Stomach (tissue), 9 donors: ENCODE data around the gene CERS6. TPM values are rescaled to one million over a fixed set of nuclear protein-coding genes. Genes with fewer than 3 reads are reported as not detected.

Experiments used
- DNase-seq, 2 donors: peaks; one replicate each; pipeline versions ENCODE4 v3.0.0 to v3.0.0-alpha.2; 2013 to 2019
- H3K27ac ChIP-seq, 5 donors: fragments of 200-600 bp in 4 of 5; sonication (generic) in 4 of 5; one replicate each; pipeline ENCODE4 v1.5.1; 2013 to 2019; ENCODE audit warnings: mild to moderate bottlenecking in 1 of 5, moderate library complexity in 1 of 5
- H3K27me3 ChIP-seq, 3 donors: fragments of 200-600 bp; sonication (generic); one replicate each; pipeline ENCODE4 v1.5.1; 2017 to 2019; ENCODE audit warnings: mixed run types in 1 of 3
- H3K36me3 ChIP-seq, 4 donors: fragments of 200-600 bp; sonication (generic); 1 replicate in 3 of 4; 2 replicates in 1 of 4; pipeline ENCODE4 v1.5.1; 2016 to 2019
- H3K4me1 ChIP-seq, 4 donors: fragments of 200-600 bp; sonication (generic); one replicate each; pipeline ENCODE4 v1.5.1; 2016 to 2019
- H3K4me3 ChIP-seq, 4 donors: fragments of 200-600 bp; sonication (generic) in 3 of 4; one replicate each; pipeline ENCODE4 v1.5.1; 2016 to 2019; ENCODE audit warnings: mild to moderate bottlenecking in 1 of 4
- H3K9me3 ChIP-seq, 4 donors: fragments of 200-600 bp; sonication (generic); one replicate each; pipeline ENCODE4 v1.5.1; 2016 to 2019
- EP300 ChIP-seq: sonication (generic); formaldehyde crosslinking; IDR thresholded peaks from one replicate; pipeline ENCODE4 v1.6.1; 2017; ENCODE audit warnings: antibody characterized with exemption
- POLR2A ChIP-seq, 4 donors: fragments of 450-650 bp; IDR thresholded peaks; one replicate each; pipeline ENCODE4 v1.6.1; 2016; ENCODE audit warnings: antibody characterized with exemption in 4 of 4, control low read depth in 2 of 4, mild to moderate bottlenecking in 1 of 4, moderate library complexity in 1 of 4
- POLR2AphosphoS5 ChIP-seq, 3 donors: sonication (generic); formaldehyde crosslinking; IDR thresholded peaks; one replicate each; pipeline ENCODE4 v1.6.1; 2016; ENCODE audit warnings: antibody characterized with exemption in 3 of 3
- WGBS, 5 donors: extraction: QIAGEN DNeasy Blood & Tissue Kit in 3 of 5; methylation state at CpG; one replicate each; pipeline versions ENCODE4 v1.1.5 to v1.1.7; 2013 to 2018; 5-methylcytosine and 5-hydroxymethylcytosine counted together
- intact Hi-C: fragments of 100-400 bp; cut with DNase I; formaldehyde crosslinking; loops from one replicate; pipeline ENCODE4 v1.15.1; 2023; ENCODE audit warnings: low total_unique reads
- polyA plus RNA-seq, 3 donors: library from polyadenylated mRNA; stranded (reverse); fragments of 200-250 nt; gene quantifications; one replicate each; pipeline ENCODE4 v1.2.3, GENCODE V29; 2013
- total RNA-seq, 5 donors: library from RNA; depleted of rRNA; stranded (reverse); fragments of >200 nt; gene quantifications; one replicate each; pipeline versions ENCODE4 v1.1.0 to v1.2.3, GENCODE V29; 2014 to 2016
- TF ChIP-seq, protein P1 (sequence below), 7 experiments: fragments of 450-650 bp in 4 of 7; fragments of 200-600 bp in 3 of 7; sonication (generic) in 3 of 7; IDR thresholded peaks; one replicate each; pipeline ENCODE4 v1.5.1; 2016 to 2019; ENCODE audit warnings: antibody characterized with exemption in 7 of 7, control low read depth in 2 of 7, mild to moderate bottlenecking in 1 of 7
- donor health status: healthy with polysubstance abuse.
- donor health status: Bipolar disorder and iron deficiency.
- donor health status: healthy.

CERS6 gene
- total and polyA plus RNA-seq, 8 donors: 4.0 to 102 (median 53.2) TPM

- WGBS, 5 donors: 39 to 64% (median 45%) methylated on average over 5 of the region's 5 CpGs
- DNase-seq: peak in 1 of 2 donors; percentile 10
- H3K27me3 ChIP-seq: no peaks in the 10 kb centered on the region
- no peaks in the 10 kb centered on the region for H3K9me3 ChIP-seq
- peak overlapping the region in 4 of 5 donors; percentile 50 to 67 (median 58) for H3K27ac ChIP-seq
- peaks cover 4 to 48% (median 32%) of the 10 kb centered on the region in 4 donors for H3K4me1 ChIP-seq
- no peak overlapping the region for H3K4me3 ChIP-seq
- intact Hi-C loops: no loop called here
- TF ChIP-seq POLR2A (IDR thresholded peaks at IDR 0.05): no peak
- TF ChIP-seq POLR2AphosphoS5 (IDR thresholded peaks at IDR 0.05): no peak
- TF ChIP-seq, protein P1, sequence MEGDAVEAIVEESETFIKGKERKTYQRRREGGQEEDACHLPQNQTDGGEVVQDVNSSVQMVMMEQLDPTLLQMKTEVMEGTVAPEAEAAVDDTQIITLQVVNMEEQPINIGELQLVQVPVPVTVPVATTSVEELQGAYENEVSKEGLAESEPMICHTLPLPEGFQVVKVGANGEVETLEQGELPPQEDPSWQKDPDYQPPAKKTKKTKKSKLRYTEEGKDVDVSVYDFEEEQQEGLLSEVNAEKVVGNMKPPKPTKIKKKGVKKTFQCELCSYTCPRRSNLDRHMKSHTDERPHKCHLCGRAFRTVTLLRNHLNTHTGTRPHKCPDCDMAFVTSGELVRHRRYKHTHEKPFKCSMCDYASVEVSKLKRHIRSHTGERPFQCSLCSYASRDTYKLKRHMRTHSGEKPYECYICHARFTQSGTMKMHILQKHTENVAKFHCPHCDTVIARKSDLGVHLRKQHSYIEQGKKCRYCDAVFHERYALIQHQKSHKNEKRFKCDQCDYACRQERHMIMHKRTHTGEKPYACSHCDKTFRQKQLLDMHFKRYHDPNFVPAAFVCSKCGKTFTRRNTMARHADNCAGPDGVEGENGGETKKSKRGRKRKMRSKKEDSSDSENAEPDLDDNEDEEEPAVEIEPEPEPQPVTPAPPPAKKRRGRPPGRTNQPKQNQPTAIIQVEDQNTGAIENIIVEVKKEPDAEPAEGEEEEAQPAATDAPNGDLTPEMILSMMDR (IDR thresholded peaks at IDR 0.05): no peak
- no peak for TF ChIP-seq EP300
- peaks cover 0 to 7% (median 4%) of the 10 kb centered on the region in 4 donors for H3K36me3 ChIP-seq
Observed at GRCh38 chr2:168700615-168701245, 244.7 kb downstream of the CERS6 start.

DNA sequence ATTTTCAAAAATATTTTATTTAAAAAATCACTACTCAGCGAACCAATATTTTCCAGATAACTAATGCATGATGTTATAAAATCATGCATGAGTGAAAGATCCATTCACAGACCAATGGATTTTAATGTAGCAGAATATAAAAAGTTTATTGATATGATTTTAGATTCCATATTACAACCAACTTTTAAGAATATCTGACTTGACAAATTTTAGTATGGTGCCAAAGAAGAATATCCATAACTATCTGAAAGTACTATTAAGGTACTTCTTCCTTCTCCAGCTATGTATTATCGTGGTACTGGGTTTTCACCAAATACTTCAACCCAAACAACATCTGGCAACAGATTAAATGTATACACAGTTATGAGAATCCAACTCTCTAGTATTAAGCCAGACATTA lies 246.5 kb downstream of the CERS6 start:
- TF ChIP-seq POLR2A (IDR thresholded peaks at IDR 0.05) (no peak), EP300 (no peak), POLR2AphosphoS5 (IDR thresholded peaks at IDR 0.05) (no peak)
- TF ChIP-seq, protein P1 (IDR thresholded peaks at IDR 0.05): no peak
- Histone ChIP-seq H3K36me3 (no peaks in the 10 kb centered on the region), H3K27ac (no peak overlapping the region), H3K4me1 (peaks cover 4 to 59% (median 44%) of the 10 kb centered on the region in 4 donors), H3K9me3 (no peaks in the 10 kb centered on the region), H3K4me3 (no peak overlapping the region), H3K27me3 (no peaks in the 10 kb centered on the region)
- DNase-seq: no peak
- intact Hi-C loops: no loop called here
- WGBS, 5 donors: 93 to 96% (median 94%) methylated on average over 2 of the region's 2 CpGs

GRCh38 chr2:168703926-168704325 lies 247.9 kb downstream of the CERS6 start:
- DNase-seq: no peak
- WGBS, 5 donors: 88 to 95% (median 89%) methylated on average over 5 of the region's 5 CpGs
- Histone ChIP-seq H3K27me3 (no peaks in the 10 kb centered on the region), H3K9me3 (no peaks in the 10 kb centered on the region), H3K27ac (no peak overlapping the region), H3K4me3 (no peak overlapping the region), H3K4me1 (peaks cover 4 to 67% (median 48%) of the 10 kb centered on the region in 4 donors), H3K36me3 (no peaks in the 10 kb centered on the region)
- TF ChIP-seq EP300 (no peak), POLR2AphosphoS5 (IDR thresholded peaks at IDR 0.05) (no peak), POLR2A (IDR thresholded peaks at IDR 0.05) (no peak)
- TF ChIP-seq, protein P1 (IDR thresholded peaks at IDR 0.05): no peak
- intact Hi-C loops: no loop called here

- H3K4me1 ChIP-seq: peaks cover 4 to 55% (median 37%) of the 10 kb centered on the region in 4 donors
- peak overlapping the region in 1 of 5 donors; percentile 24 for H3K27ac ChIP-seq
- no peak for TF ChIP-seq POLR2A (IDR thresholded peaks at IDR 0.05)
- TF ChIP-seq POLR2AphosphoS5 (IDR thresholded peaks at IDR 0.05): no peak
- no peak for TF ChIP-seq EP300
- 22 to 43% (median 36%) methylated on average over 2 of the region's 2 CpGs for WGBS, 5 donors
- H3K27me3 ChIP-seq: no peaks in the 10 kb centered on the region
- DNase-seq: peak in 1 of 2 donors; percentile 38
- no peak overlapping the region for H3K4me3 ChIP-seq
- H3K36me3 ChIP-seq: no peaks in the 10 kb centered on the region
- no peaks in the 10 kb centered on the region for H3K9me3 ChIP-seq
- intact Hi-C loops: no loop called here
Observed at GRCh38 chr2:168705534-168706470, 249.7 kb downstream of the CERS6 start.
